Activated CD4-positive, alpha-beta T cell treated with anti-CD3 and anti-CD28 coated beads, Interleukin-2, amount 50 U/mL, for 16 hours (primary cell): ENCODE measurements around the gene TMEM231.
"Not testable (repeated sequence)": the region's sequence is repeated elsewhere in the genome, so short reads cannot be mapped to it uniquely, and the experiment has no call there.

ENCODE experiments used
- DNase-seq: peaks from one replicate; pipeline ENCODE4 v3.0.0-alpha.2; 2020

Gene TMEM231

GRCh38 chr16:75529056-75529905 is 26.8 kb downstream of the TMEM231 start:
- DNase-seq = no peak

- no peak for DNase-seq
Observed at GRCh38 chr16:75527825-75528299, 28.2 kb downstream of the TMEM231 start.

- DNase-seq = no peak
Observed at GRCh38 chr16:75526032-75526790, 29.8 kb downstream of the TMEM231 start.

GRCh38 chr16:75519175-75519574 is 36.9 kb downstream of the TMEM231 start:
- DNase-seq = no peak

- peak; percentile 2 for DNase-seq
Observed at GRCh38 chr16:75516189-75516966, 39.7 kb downstream of the TMEM231 start.

GRCh38 chr16:75514296-75514695 is 41.8 kb downstream of the TMEM231 start:
- no peak for DNase-seq

- no peak for DNase-seq
Observed at GRCh38 chr16:75506574-75506973, 49.5 kb downstream of the TMEM231 start.

GRCh38 chr16:75506107-75506506 is 49.9 kb downstream of the TMEM231 start:
- DNase-seq = no peak

- DNase-seq = no peak
Observed at GRCh38 chr16:75503801-75504200, 52.3 kb downstream of the TMEM231 start.

GRCh38 chr16:75502916-75503605 is 53.0 kb downstream of the TMEM231 start:
- no peak for DNase-seq

GRCh38 chr16:75501820-75502219 is 54.2 kb downstream of the TMEM231 start:
- not testable (repeated sequence) for DNase-seq

- DNase-seq = no peak
Observed at GRCh38 chr16:75501359-75501758, 54.7 kb downstream of the TMEM231 start.

- not testable (repeated sequence) for DNase-seq
Observed at GRCh38 chr16:75498605-75499322, 57.3 kb downstream of the TMEM231 start.

- DNase-seq = no peak
Observed at GRCh38 chr16:75497558-75497957, 58.5 kb downstream of the TMEM231 start.

GRCh38 chr16:75495076-75495674 is 60.9 kb downstream of the TMEM231 start, which contains the start of gene CHST6:
Gene CHST6 (minus strand): TSS chr16:75495441. CDS start chr16:75479828, 15,613 bp downstream.
- DNase-seq = peak; percentile 8

GRCh38 chr16:75494661-75495075 is 61.4 kb downstream of the TMEM231 start:
- DNase-seq = no peak

- no peak for DNase-seq
Observed at GRCh38 chr16:75494184-75494583, 61.9 kb downstream of the TMEM231 start.

GRCh38 chr16:75491876-75492275 is 64.2 kb downstream of the TMEM231 start:
- DNase-seq = no peak

- DNase-seq = no peak
Observed at GRCh38 chr16:75488322-75488721, 67.7 kb downstream of the TMEM231 start.
